ENCODE measurements around the gene TULP1. TPM values are rescaled to one million over a fixed set of nuclear protein-coding genes. Genes with fewer than 3 reads are reported as not detected.

Gene TULP1
- total and polyA plus RNA-seq, 8 donors = 5.4 to 11.9 (median 7.7) TPM; not detected in 2

GRCh38 chr6:35506536-35506935 lies 6.2 kb downstream of the TULP1 start:
- peaks cover 8 to 85% of the 10 kb centered on the region in 2 donors for H3K27me3 ChIP-seq
- H3K36me3 ChIP-seq = no peaks in the 10 kb centered on the region
- H3K4me1 ChIP-seq = no peaks in the 10 kb centered on the region
- H3K27ac ChIP-seq = no peak overlapping the region
- TF ChIP-seq CTCF (IDR thresholded peaks at IDR 0.05) = no peak
- intact Hi-C loops (cut with DNase I) = no loop called here
- no peak overlapping the region for H3K4me3 ChIP-seq
- DNase-seq = no peak
- no peak for ATAC-seq
- H3K9me3 ChIP-seq = no peaks in the 10 kb centered on the region

- ATAC-seq (no peak), DNase-seq (peak in 1 of 4 donors; percentile 59)
- Histone ChIP-seq H3K27ac (no peak overlapping the region), H3K27me3 (peaks cover 3 to 85% of the 10 kb centered on the region in 2 donors), H3K9me3 (no peaks in the 10 kb centered on the region), H3K36me3 (no peaks in the 10 kb centered on the region), H3K4me1 (no peaks in the 10 kb centered on the region), H3K4me3 (no peak overlapping the region)
- intact Hi-C loops (cut with DNase I) = no loop called here
- no peak for TF ChIP-seq CTCF (IDR thresholded peaks at IDR 0.05)
These were observed 6.7 kb downstream of the TULP1 start for GRCh38 chr6:35505999-35506412.

- intact Hi-C loops (cut with DNase I) = no loop called here
- no peaks in the 10 kb centered on the region for H3K36me3 ChIP-seq
- ATAC-seq = no peak
- no peak for TF ChIP-seq CTCF (IDR thresholded peaks at IDR 0.05)
- H3K27ac ChIP-seq = no peak overlapping the region
- no peaks in the 10 kb centered on the region for H3K9me3 ChIP-seq
- no peak overlapping the region for H3K4me3 ChIP-seq
- peaks cover 0 to under 1% of the 10 kb centered on the region in 2 donors for H3K4me1 ChIP-seq
- peaks cover 3 to 82% of the 10 kb centered on the region in 2 donors for H3K27me3 ChIP-seq
- no peak for DNase-seq
These were observed 9.2 kb downstream of the TULP1 start for GRCh38 chr6:35503534-35503933.

GRCh38 chr6:35501784-35502183 lies 10.9 kb downstream of the TULP1 start:
- no peak overlapping the region for H3K27ac ChIP-seq
- peaks cover 7 to 14% of the 10 kb centered on the region in 2 donors for H3K4me1 ChIP-seq
- TF ChIP-seq CTCF (IDR thresholded peaks at IDR 0.05) = no peak
- no peak overlapping the region for H3K4me3 ChIP-seq
- peaks cover 3 to 95% of the 10 kb centered on the region in 2 donors for H3K27me3 ChIP-seq
- DNase-seq = no peak
- no peaks in the 10 kb centered on the region for H3K36me3 ChIP-seq
- ATAC-seq = no peak
- intact Hi-C loops (cut with DNase I) = no loop called here
- no peaks in the 10 kb centered on the region for H3K9me3 ChIP-seq

- Histone ChIP-seq H3K9me3 (no peaks in the 10 kb centered on the region), H3K27ac (no peak overlapping the region), H3K27me3 (peaks cover 3 to 95% of the 10 kb centered on the region in 2 donors), H3K36me3 (no peaks in the 10 kb centered on the region), H3K4me1 (peaks cover 7 to 17% of the 10 kb centered on the region in 2 donors), H3K4me3 (no peak overlapping the region)
- ATAC-seq (no peak), DNase-seq (peak in 1 of 4 donors; percentile 4)
- no peak for TF ChIP-seq CTCF (IDR thresholded peaks at IDR 0.05)
- intact Hi-C loops (cut with DNase I) = no loop called here
These were observed 11.9 kb downstream of the TULP1 start for GRCh38 chr6:35500782-35501181.

Data from left lung (tissue), 10 donors.